ENCODE data around the gene SNX3.

GRCh38 chr6:108287373-108287772 is 26.5 kb upstream of the SNX3 start:
- TF ChIP-seq, protein P1, sequence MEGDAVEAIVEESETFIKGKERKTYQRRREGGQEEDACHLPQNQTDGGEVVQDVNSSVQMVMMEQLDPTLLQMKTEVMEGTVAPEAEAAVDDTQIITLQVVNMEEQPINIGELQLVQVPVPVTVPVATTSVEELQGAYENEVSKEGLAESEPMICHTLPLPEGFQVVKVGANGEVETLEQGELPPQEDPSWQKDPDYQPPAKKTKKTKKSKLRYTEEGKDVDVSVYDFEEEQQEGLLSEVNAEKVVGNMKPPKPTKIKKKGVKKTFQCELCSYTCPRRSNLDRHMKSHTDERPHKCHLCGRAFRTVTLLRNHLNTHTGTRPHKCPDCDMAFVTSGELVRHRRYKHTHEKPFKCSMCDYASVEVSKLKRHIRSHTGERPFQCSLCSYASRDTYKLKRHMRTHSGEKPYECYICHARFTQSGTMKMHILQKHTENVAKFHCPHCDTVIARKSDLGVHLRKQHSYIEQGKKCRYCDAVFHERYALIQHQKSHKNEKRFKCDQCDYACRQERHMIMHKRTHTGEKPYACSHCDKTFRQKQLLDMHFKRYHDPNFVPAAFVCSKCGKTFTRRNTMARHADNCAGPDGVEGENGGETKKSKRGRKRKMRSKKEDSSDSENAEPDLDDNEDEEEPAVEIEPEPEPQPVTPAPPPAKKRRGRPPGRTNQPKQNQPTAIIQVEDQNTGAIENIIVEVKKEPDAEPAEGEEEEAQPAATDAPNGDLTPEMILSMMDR (IDR thresholded peaks at IDR 0.05; ENCODE audit: low read depth, low read length), result no peak
- TF ChIP-seq MAX (IDR thresholded peaks at IDR 0.05; ENCODE audit: low read depth, low read length) (no peak), POLR2A (IDR thresholded peaks at IDR 0.05; ENCODE audit: extremely low read depth, insufficient read length) (no peak), MYC (IDR thresholded peaks at IDR 0.05; ENCODE audit: low read depth, low read length) (no peak)

Data from NB4 (cell line).